Vagina (tissue), 2 donors: Measurements from ENCODE around the gene ACOXL.

Experiments
- POLR2A ChIP-seq, 2 donors: fragments of 450-650 bp; IDR thresholded peaks; one replicate each; pipeline ENCODE4 v1.6.1; 2017; ENCODE audit warnings: antibody characterized with exemption in 2 of 2, mild to moderate bottlenecking in 2 of 2, moderate library complexity in 2 of 2
- POLR2AphosphoS5 ChIP-seq, 2 donors: sonication (generic); formaldehyde crosslinking; IDR thresholded peaks; one replicate each; pipeline ENCODE4 v1.9.0; 2017; ENCODE audit warnings: antibody characterized with exemption in 2 of 2, mild to moderate bottlenecking in 2 of 2, low read depth in 1 of 2; ENCODE audit not compliant: insufficient read depth in 1 of 2
- TF ChIP-seq, protein P1 (sequence below), 3 experiments: fragments of 450-650 bp in 2 of 3; fragments of 200-600 bp in 1 of 3; sonication (generic) in 1 of 3; IDR thresholded peaks; one replicate each; pipeline ENCODE4 v1.5.1; 2017 to 2019; ENCODE audit warnings: antibody characterized with exemption in 3 of 3, mild to moderate bottlenecking in 2 of 3, moderate library complexity in 2 of 3

DNA sequence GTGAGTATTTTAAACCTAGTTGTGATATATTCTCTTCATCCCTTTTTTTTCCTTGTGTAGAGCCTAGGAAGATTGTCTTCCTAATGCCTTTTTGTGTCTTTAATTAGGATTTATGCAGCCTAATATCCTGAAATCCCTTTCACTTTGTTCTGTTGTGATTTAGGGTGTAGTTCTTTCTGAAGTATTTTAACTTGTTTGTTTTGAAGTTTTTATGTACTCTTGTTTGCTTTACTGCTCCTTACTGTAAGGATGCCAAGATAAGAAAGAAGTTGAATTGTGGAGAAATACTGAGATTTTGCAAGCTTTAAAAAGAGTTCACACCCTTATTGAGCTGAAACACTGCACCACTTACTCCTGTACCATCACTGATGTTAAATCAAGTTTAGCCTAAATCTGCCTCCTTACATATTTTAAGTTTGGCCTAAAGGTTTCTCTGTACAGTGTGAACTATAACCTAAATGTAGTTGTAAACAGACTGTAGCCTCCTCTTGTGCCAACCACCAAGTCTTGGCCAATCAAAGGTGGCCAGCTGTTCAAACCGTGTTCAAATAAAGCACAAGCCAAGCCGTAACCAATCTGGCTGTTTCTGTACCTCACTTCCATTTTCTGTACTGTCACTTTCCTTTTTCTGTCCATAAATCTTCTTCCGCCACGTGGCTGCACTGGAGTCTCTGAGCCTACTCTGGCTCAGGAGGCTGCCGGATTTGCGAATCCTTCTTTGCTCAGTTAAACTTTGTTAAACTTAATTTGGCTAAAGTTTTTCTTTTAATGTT is 17.7 kb upstream of the ACOXL start:
- TF ChIP-seq, protein P1, sequence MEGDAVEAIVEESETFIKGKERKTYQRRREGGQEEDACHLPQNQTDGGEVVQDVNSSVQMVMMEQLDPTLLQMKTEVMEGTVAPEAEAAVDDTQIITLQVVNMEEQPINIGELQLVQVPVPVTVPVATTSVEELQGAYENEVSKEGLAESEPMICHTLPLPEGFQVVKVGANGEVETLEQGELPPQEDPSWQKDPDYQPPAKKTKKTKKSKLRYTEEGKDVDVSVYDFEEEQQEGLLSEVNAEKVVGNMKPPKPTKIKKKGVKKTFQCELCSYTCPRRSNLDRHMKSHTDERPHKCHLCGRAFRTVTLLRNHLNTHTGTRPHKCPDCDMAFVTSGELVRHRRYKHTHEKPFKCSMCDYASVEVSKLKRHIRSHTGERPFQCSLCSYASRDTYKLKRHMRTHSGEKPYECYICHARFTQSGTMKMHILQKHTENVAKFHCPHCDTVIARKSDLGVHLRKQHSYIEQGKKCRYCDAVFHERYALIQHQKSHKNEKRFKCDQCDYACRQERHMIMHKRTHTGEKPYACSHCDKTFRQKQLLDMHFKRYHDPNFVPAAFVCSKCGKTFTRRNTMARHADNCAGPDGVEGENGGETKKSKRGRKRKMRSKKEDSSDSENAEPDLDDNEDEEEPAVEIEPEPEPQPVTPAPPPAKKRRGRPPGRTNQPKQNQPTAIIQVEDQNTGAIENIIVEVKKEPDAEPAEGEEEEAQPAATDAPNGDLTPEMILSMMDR (IDR thresholded peaks at IDR 0.05): no peak
- TF ChIP-seq POLR2A (IDR thresholded peaks at IDR 0.05) (no peak), POLR2AphosphoS5 (IDR thresholded peaks at IDR 0.05; ENCODE audit: insufficient read depth in 1 of 2, low read depth in 1 of 2) (no peak)
